IPS DF 6.9 (cell line): Measurements from ENCODE around the gene BOD1L1.
"Not testable (repeated sequence)": the region's sequence is repeated elsewhere in the genome, so short reads cannot be mapped to it uniquely, and the experiment has no call there.

Experiments
- DNase-seq: peaks from one replicate; pipeline ENCODE4 v3.0.0-alpha.2; 2013; ENCODE audit warnings: low read depth, low spot score
- H3K27ac ChIP-seq: one replicate; pipeline ENCODE4 v1.5.1; 2013; ENCODE audit warnings: low read length, control low read depth
- H3K27me3 ChIP-seq: 2 replicates; pipeline ENCODE4 v1.6.1; 2013; ENCODE audit warnings: mild to moderate bottlenecking, low read length; ENCODE audit not compliant: control insufficient read depth, insufficient read depth
- H3K36me3 ChIP-seq: 2 replicates; pipeline ENCODE4 v1.6.1; 2013; ENCODE audit warnings: low read length; ENCODE audit not compliant: control insufficient read depth, insufficient read depth
- H3K4me1 ChIP-seq: 2 replicates; pipeline ENCODE4 v1.6.1; 2013; ENCODE audit warnings: low read length; ENCODE audit not compliant: control insufficient read depth, insufficient read depth
- H3K4me3 ChIP-seq: 2 replicates; pipeline ENCODE4 v1.5.1; 2013; ENCODE audit warnings: mild to moderate bottlenecking, low read length
- H3K9me3 ChIP-seq: 2 replicates; pipeline ENCODE4 v1.6.1; 2013; ENCODE audit warnings: low read length, inconsistent platforms; ENCODE audit not compliant: control insufficient read depth, insufficient read depth
- WGBS: extraction: QIAGEN DNeasy Blood & Tissue Kit; methylation state at CpG from one replicate; pipeline ENCODE4 v1.1.7; 2013; ENCODE audit warnings: mixed read lengths, missing lambda C conversion rate; ENCODE audit not compliant: insufficient read length, insufficient coverage; 5-methylcytosine and 5-hydroxymethylcytosine counted together

The BOD1L1 gene

GRCh38 chr4:13592220-13592619 lies 35.3 kb downstream of the BOD1L1 start:
- no peak for DNase-seq
- H3K4me1 ChIP-seq = no peaks in the 10 kb centered on the region
- no peaks in the 10 kb centered on the region for H3K27me3 ChIP-seq
- H3K9me3 ChIP-seq = no peaks in the 10 kb centered on the region
- H3K36me3 ChIP-seq = no peaks in the 10 kb centered on the region; the same call in 1 of the 2 replicates
- H3K27ac ChIP-seq = no peak overlapping the region
- no CpG with 5 or more reads among the region's 4 CpGs for WGBS
- H3K4me3 ChIP-seq = no peak overlapping the region

- no peak for DNase-seq
- H3K4me3 ChIP-seq = no peak overlapping the region
- no peak overlapping the region for H3K27ac ChIP-seq
- H3K9me3 ChIP-seq = no peaks in the 10 kb centered on the region
- H3K27me3 ChIP-seq = no peaks in the 10 kb centered on the region
- WGBS = no CpG with 5 or more reads among the region's 2 CpGs
- no peaks in the 10 kb centered on the region; the same call in 1 of the 2 replicates for H3K36me3 ChIP-seq
- H3K4me1 ChIP-seq = no peaks in the 10 kb centered on the region
Observed at GRCh38 chr4:13590766-13591165, 36.8 kb downstream of the BOD1L1 start.

- H3K9me3 ChIP-seq = no peaks in the 10 kb centered on the region
- no peak overlapping the region for H3K27ac ChIP-seq
- no peaks in the 10 kb centered on the region; the same call in 1 of the 2 replicates for H3K36me3 ChIP-seq
- no peaks in the 10 kb centered on the region for H3K4me1 ChIP-seq
- H3K27me3 ChIP-seq = no peaks in the 10 kb centered on the region
- no peak overlapping the region for H3K4me3 ChIP-seq
- no peak for DNase-seq
Observed at GRCh38 chr4:13588954-13589353, 38.6 kb downstream of the BOD1L1 start.

- no peak overlapping the region for H3K4me3 ChIP-seq
- H3K9me3 ChIP-seq = no peaks in the 10 kb centered on the region
- H3K4me1 ChIP-seq = no peaks in the 10 kb centered on the region
- WGBS = no CpG with 5 or more reads among the region's 5 CpGs
- DNase-seq = no peak
- no peak overlapping the region for H3K27ac ChIP-seq
- H3K36me3 ChIP-seq = peaks cover 9% of the 10 kb centered on the region
- no peaks in the 10 kb centered on the region for H3K27me3 ChIP-seq
Observed at GRCh38 chr4:13584481-13584880, 43.0 kb downstream of the BOD1L1 start.

DNA sequence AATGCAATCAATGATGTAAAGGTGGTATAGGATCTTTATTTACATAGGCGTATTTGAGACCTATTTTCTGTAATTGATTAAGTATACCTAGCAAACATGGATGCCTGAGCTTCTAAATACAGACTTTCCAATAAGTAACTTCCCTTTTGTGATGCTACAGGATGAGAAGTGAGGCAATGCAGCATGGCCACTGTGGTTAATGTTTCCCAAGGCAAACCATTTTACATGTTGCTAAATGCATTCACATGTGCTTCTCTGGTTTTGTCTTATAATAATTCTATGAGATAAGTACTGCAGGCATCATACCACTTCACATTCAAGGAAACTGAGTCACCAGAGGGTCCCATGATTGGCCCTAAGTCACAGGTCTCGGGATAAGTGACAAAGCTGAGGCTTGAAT lies 47.5 kb downstream of the BOD1L1 start:
- Histone ChIP-seq H3K4me1 (no peaks in the 10 kb centered on the region), H3K27me3 (no peaks in the 10 kb centered on the region), H3K4me3 (no peak overlapping the region), H3K9me3 (no peaks in the 10 kb centered on the region), H3K36me3 (peaks cover 15% of the 10 kb centered on the region), H3K27ac (no peak overlapping the region)
- WGBS = no CpG with 5 or more reads among the region's 2 CpGs
- DNase-seq = no peak

DNA sequence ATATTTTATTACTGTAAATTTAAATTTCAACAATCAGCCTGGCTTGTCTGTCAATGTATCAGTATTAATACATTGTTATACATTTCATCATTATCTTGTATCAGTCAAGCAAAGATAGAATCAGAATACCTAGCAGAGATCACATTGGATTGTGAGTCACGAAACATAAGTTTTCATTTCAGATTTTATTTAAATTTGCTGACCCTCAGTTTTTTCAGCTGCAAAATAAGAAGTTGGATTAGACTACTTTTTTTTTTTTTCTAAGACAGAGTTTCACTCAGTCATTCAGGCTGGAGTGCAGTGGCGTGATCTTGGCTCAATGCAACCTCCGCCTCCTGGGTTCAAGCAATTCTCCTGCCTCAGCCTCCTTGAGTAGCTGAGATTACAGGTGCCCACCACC lies 49.9 kb downstream of the BOD1L1 start:
- no CpG with 5 or more reads among the region's 3 CpGs for WGBS
- no peak overlapping the region for H3K27ac ChIP-seq
- H3K27me3 ChIP-seq = no peaks in the 10 kb centered on the region
- peaks cover 15% of the 10 kb centered on the region for H3K36me3 ChIP-seq
- no peak for DNase-seq
- H3K4me1 ChIP-seq = no peaks in the 10 kb centered on the region
- no peaks in the 10 kb centered on the region for H3K9me3 ChIP-seq
- H3K4me3 ChIP-seq = no peak overlapping the region

DNA sequence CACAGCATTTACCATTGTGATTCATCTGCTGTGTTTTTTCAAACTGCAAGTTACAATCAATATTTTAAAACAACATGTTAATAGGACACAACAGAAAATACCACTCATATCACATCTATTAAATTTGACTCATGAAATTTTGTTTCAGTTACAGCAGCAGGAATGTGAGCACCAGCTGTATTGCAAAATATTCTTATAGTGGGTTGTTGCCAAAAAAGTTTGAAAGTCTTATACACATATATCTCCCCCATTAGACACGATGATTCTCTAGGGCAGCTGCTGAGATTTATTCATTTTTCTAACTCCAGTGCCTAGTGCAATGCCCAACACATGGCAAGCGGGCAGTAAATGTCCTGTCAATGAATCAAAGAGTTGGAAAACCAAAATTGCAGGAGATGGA lies 56.6 kb downstream of the BOD1L1 start:
- Histone ChIP-seq H3K4me3 (no peak overlapping the region), H3K4me1 (no peaks in the 10 kb centered on the region), H3K27me3 (no peaks in the 10 kb centered on the region), H3K36me3 (peaks cover 7% of the 10 kb centered on the region), H3K27ac (no peak overlapping the region), H3K9me3 (no peaks in the 10 kb centered on the region)
- DNase-seq = no peak
- no CpG with 5 or more reads among the region's 2 CpGs for WGBS

DNA sequence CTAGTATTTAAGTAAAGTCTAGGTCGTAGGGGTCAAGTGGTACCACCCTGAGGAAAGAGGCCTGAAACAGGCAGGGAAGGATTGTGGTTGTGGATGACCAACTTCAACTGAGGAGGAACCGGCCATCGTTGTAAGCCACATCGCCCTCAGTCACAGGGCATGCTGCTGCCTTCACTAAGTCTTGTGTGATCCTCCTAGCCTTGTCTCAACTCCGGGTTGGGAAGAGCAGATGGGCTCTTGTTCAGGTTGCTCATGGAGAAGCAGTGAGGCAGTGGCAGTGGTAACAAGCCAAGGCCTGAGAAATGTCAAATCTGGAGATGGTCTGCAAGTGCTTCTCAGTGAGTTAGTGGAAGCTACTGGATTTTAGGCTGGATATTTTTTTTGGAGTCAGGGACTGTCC lies 60.4 kb downstream of the BOD1L1 start:
- H3K27ac ChIP-seq = no peak overlapping the region
- no peaks in the 10 kb centered on the region for H3K4me1 ChIP-seq
- H3K36me3 ChIP-seq = peaks cover 3% of the 10 kb centered on the region
- DNase-seq = no peak
- WGBS = no CpG with 5 or more reads among the region's 5 CpGs
- H3K9me3 ChIP-seq = no peaks in the 10 kb centered on the region
- H3K4me3 ChIP-seq = no peak overlapping the region
- no peaks in the 10 kb centered on the region for H3K27me3 ChIP-seq

DNA sequence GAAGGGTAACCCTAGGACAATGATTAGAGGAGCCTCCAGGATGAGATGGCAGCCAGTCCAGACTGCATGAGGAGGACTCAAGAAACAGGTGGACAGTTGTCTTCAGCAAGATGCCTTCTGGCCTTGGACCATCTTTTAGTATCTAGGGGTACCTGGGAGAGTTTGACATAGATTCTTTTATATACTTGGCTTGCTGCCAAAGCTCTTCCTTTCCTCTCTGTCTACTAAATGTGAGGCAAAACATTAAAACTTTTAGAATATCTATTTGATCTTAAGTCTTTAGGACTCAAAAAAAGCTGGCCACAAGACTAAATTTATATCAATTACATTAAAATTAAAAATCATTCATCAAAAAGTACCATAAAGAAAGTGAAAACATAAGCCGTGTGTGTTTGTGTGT lies 64.6 kb downstream of the BOD1L1 start:
- no CpG with 5 or more reads among the region's 1 CpG for WGBS
- Histone ChIP-seq H3K27ac (no peak overlapping the region), H3K27me3 (no peaks in the 10 kb centered on the region), H3K36me3 (no peaks in the 10 kb centered on the region), H3K9me3 (no peaks in the 10 kb centered on the region), H3K4me1 (no peaks in the 10 kb centered on the region), H3K4me3 (no peak overlapping the region)
- no peak for DNase-seq

- Histone ChIP-seq H3K36me3 (no peaks in the 10 kb centered on the region), H3K4me3 (no peak overlapping the region), H3K27me3 (no peaks in the 10 kb centered on the region), H3K4me1 (no peaks in the 10 kb centered on the region), H3K9me3 (no peaks in the 10 kb centered on the region), H3K27ac (no peak overlapping the region)
- no CpG with 5 or more reads among the region's 4 CpGs for WGBS
- no peak for DNase-seq
Observed at GRCh38 chr4:13561673-13562072, 65.9 kb downstream of the BOD1L1 start.

DNA sequence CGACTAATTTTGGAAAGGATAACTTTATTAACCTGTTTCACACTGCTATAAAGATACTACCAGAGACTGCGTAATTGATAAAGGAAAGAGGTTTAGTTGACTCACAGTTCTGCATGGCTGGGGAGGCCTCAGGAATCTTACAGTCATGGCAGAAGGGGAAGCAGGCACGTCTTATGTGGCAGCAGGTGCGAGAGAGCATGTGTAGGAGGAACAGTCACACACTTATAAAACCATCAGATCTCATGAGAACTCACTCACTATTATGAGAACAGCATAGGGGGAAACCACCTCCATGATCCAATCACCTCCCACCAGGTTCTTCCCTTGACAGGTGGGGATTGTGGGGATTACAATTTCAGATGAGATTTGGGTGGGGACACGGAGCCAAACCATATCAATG lies 67.4 kb downstream of the BOD1L1 start:
- not testable (repeated sequence) for H3K27ac ChIP-seq, H3K27me3 ChIP-seq, H3K9me3 ChIP-seq, H3K4me3 ChIP-seq, H3K36me3 ChIP-seq, H3K4me1 ChIP-seq, DNase-seq
- WGBS = no CpG with 5 or more reads among the region's 5 CpGs
